ENCODE data around the gene PTPRN. TPM values are rescaled to one million over a fixed set of nuclear protein-coding genes. Genes with fewer than 3 reads are reported as not detected.
"Not testable (repeated sequence)": the region's sequence is repeated elsewhere in the genome, so short reads cannot be mapped to it uniquely, and the experiment has no call there.

The PTPRN gene
- total RNA-seq, 1 experiment from 2014 or later: not detected

DNA sequence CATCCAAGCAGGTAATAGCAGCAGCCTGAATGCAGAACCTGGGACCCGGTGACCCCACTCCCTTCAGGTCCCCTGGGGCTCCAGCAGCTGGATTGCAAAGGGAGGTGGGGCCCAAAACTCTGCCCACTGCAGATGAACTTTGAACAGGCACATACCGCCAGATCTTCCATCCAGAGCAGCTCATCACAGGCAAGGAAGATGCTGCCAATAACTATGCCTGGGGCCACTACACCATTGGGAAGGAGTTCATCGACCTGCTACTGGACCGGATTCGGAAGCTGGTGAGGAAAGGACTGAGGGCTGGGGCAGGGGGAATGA lies 39.2 kb downstream of the PTPRN start:
- no peak for DNase-seq (ENCODE audit: low spot score)

DNA sequence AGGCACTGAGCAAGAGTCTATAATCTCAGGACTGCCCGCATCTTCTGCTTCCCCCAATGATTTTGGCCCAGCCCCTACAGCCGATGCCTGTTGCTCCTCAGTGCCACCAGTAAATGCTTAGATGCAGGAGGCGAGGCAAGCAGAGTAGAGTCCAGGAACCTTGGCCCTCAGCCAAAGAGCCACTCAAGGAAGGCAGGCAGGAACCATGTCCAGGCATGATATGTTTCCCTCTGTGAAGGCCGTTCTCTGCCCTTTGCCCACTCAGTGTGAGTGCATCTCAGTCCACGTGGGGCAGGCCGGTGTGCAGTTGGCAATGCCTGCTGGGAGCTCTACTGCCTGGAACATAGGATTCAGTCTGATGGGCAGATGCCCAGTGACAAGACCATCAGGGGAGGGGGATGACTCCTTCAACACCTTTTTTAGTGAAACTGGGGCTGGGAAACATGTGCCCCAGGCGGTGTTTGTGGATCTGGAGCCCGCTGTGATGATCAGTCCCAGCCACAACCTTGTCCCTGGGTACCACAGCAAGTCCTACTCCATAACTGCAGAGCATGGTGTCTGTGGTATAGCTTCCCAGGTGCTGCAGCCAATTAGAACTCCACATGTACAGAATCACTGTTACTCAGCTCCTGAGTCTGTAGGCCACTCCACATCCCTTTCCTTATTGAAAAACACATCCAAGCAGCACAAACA lies 39.7 kb downstream of the PTPRN start:
- DNase-seq (ENCODE audit: low spot score): peak; percentile 52

DNA sequence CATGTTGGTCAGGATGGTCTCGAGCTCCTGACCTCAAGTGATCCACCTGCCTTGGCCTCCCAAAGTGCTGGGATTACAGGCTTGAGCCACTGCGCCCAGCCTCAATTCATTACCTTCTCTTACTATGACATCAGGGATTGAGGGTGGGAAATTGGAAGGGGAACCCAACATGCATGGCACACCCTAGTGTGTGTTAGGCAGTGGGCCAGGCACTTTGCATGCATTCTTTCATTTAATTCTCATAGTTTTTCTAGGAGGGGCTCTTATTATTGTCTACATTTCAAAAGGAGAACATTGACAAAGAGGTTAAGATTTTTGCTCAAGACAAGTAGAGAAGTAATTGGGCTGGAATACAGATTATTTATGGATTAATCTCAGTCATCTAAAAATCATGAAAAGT lies 40.9 kb downstream of the PTPRN start:
- DNase-seq (ENCODE audit: low spot score): no peak

DNA sequence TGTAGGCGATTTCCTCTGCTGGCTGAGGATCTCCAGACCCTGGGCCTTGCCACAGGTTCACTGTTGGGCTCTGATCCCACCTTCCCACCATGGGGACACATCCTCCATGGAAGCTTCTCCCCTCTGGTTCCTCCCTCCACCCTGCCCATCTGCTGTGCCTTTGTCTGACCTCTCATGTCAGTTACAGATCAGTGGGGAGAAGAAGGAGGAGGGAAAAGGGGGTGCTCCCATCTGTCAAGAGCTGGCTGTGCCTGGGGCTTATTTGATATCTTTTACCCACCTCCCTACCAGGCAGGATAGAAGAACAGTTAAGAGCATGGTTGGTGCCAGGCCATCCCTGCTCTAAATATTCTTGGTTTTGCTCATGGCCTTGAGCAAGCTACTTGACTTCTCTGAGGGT lies 42.3 kb downstream of the PTPRN start:
- DNase-seq (ENCODE audit: low spot score): no peak

DNA sequence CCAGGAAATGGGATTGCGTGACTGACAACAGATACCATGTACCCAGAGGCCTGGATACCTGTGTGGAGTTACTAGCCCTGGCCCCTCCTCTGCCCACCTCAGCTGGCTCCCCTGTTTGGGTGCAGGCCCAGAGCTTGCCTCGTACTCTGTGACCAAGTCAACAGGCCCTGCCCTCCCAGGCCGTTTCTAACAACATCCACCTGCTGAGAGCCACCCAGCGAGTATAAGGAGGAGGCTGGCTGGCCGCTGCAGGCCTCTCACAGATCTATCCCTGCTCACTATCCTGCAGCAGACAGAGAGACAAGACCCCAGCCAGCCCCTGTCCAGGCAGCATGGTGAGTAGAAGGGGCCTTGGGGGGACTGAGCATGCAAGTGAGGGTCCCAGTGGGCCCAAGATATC lies 43.0 kb downstream of the PTPRN start:
- no peak for DNase-seq (ENCODE audit: low spot score)

DNA sequence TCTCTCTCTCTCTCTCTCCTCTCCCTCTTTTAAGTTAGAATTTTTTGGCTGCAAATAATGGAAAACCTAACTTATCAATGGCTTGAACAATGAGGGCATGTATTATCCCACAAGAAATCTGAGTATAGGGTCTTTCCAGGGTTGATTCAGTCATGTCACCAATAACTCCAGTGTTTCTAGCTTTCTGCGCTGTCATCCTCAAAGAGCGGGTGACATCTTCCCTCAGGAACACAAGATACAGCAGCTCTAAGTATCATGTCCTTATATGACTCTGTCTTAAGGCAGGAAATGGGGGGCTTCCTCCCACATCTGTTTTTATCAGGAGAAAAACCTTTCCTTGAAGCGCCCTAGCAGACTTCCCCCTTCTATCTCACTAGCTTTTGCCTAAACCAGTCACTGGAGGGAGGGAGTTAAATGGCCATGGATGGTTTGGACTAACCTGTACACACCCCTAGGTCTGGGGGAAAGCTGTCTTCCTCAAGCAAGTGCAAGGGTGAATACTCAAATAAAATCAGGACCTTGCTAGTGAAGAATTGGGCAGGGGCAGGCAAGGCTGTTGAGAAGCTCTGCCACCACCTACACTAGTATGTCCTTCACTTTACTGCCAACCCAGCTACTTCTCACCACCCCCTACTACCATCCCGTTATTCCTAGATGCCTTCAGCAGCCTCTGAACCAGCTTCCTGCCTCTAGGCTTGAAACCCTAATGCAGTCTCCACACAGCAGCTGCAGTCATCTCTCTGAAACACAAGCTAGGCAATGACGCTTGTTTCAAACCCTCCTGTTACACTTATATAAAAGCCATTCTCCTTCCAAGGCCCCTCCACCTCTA lies 48.0 kb downstream of the PTPRN start:
- DNase-seq (ENCODE audit: low spot score): no peak

DNA sequence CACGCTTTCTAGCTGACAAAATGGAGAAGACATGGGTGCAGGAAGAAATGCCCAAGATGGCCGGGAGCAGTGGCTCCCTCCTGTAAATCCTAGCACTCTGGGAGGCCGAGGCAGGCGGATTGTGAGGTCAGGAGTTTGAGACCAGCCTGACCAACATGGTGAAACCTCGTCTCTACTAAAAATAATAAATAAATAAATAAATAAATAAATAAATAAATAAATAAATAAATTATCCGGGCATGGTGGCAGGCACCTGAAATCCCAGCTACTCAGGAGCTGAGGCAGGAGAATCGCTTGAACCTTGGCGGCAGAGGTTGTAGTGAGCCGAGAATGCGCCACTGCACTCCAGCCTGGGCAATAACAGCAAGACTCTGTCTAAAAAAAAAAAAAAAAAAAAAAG lies 50.3 kb downstream of the PTPRN start:
- not testable (repeated sequence) for DNase-seq (ENCODE audit: low spot score)

DNA sequence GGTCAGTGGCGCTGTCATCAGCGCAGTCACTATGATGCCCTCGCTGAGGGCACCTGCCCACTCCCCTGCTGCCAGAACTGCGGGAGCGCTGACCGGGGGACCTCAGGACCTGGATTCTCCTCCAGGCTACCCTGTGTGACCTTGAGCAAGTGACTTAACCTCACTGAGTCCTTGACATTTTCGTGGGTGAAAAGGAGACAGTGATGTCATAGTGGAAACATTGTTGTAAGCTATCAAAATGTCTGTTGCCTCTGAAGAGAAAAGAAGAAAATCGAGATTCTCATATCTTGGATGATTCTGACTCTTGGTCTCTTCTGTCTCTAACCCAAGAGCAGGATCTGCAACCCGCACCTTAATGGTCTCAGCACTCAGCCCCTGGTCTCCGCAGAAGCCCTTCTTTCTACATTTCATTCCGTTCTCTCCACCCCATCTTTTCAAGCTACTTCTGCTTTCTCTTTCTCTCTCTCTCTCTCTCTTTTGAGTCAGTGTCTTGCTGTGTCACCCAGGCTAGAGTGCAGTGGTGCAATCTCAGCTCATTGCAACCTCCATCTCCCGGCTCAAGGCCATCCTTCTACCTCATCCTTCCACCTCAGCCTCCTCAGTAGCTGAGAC lies 54.5 kb downstream of the PTPRN start:
- DNase-seq (ENCODE audit: low spot score): no peak

DNA sequence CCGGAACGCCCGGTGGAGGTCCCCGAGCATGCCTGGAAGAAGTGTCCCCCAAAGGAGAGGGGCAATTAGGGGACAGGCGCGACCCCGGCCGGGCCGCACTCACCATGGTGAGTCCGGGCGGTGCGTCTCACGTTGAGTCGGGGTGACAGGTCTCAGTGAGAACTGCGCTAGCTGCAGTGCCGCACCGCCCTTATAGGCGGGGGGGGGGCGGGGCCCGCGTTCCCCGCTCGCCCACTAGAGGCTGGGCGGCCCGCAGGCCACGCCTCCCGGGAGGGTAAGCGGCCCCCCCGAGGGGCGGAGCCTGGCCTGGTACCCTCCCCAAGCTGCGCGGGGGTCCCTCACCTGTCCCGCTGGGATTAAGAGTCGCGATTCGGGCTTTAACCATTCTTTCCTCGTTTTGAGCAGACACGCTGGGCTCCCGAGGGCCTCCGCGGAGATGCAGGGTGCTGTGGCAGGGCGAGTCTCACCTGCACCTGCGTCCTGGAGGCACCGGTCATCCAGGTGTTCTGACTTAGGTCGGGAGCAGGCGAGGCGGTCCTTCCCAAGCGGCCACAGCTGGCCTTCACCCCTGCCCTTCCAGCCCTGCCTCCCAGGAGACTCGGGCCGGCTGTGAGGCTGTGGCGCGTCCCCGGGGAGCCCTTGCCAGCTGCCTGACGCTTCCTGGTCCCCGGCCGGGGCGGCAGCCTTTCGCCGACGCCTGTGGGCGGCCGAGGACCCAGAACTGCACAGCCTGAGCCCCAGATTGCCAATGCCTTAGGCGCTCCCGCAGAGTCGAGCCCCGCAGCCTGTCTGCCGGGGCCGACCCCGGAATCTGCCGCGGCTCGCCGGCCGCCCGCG lies 55.2 kb downstream of the PTPRN start, which contains the start of gene TUBA4A:
TSS of gene TUBA4A (minus strand) at position 166 of the 837 bp plus-strand sequence. CDS start at position 106, 60 bp downstream.
- peak; percentile 91 for DNase-seq (ENCODE audit: low spot score)

DNA sequence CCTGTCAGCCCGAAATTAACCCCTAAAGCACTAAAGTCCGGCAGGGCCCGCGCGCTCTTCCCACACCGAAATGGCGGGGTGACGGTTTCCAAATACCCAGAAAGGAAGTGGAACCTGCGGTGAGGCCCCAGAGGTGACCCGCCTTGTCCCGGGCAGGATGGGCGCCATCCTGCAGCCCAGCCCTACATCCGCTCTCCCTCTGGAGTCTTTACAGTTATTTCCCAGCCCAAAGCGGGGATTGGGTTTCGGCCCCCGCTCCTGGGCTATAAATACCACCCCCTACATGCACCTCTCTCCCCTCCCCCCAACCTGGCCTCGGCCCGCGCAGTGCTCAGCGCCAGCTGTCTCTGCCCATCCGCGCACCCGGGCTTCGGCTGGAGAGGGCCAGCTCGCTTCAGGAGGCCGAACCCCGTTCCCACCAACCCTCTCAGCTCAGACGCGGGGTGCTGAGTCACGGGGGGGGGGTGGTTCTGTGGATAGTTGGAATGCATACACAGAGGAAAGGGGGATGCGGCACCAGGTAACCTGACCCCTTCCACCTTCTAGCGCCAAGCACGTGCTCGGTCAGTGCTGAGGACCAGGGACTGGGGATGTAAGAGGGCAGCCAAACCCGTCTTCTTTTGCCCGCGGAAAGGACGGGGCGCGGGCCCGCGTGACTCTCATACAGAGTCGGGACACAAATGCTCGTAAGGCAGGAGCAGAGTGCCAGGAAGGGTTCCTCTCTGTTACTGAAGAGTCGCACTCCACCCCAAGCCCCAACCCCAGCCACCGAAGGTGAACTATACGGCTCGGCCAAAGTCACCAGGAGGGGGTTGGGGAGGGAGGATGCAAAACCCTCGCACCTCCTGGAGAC lies 56.1 kb downstream of the PTPRN start, which contains the start of gene TUBA4B:
TSS of gene TUBA4B (plus strand) at position 344 of the 853 bp plus-strand sequence. CDS start at position 509, 165 bp downstream.
- DNase-seq (ENCODE audit: low spot score): peak; percentile 36

DNA sequence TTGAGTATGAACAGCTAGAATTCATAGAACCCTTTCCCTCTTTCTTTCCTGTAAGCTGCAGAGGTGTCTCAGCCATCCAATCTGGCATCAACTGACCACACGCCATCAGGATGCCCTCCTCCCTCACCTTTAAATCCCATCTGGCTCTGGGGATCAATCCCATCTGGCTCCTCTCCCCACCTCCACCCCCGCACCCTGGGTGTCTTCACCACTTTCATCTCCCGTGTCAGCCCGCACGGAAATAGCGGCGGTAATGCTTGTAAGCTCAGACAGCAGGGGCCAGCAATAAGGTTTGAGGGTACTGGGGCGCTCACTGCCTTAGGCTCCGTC lies 56.7 kb downstream of the PTPRN start:
- no peak for DNase-seq (ENCODE audit: low spot score)

DNA sequence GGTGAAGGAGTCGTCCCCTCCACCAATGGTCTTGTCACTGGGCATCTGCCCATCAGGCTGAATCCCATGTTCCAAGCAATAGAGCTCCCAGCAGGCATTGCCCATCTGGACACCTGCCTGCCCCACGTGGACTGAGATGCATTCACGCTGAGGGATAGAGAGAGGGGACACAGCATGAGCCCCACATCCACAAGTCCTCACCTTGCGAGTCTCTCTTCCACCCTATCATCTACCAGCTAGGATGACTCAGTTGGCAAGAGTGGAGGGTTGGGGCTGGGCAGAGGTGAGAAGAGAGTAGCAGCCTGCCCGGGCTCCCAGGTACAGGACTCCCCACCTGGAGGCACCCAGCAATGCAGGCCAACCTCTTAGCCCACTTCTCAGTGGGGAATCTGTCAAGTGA lies 57.1 kb downstream of the PTPRN start:
- no peak for DNase-seq (ENCODE audit: low spot score)

DNA sequence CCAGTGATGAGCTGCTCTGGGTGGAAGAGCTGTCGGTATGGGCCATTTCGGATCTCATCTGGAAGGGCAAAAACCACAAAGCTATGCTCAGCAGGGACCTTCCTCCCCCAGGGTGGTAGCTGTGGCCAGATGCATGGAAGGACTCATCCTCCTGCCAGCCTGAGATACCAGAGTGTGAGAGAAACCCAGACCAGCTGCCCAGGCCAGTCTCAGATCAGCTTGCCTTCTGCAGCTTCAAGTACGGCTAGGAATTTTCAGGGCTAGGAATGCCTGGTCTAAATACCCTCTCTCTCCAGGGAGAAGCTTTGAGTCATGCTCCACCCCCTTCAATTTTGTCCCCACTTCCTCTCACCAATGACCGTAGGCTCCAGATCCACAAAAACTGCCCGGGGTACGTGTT lies 57.5 kb downstream of the PTPRN start:
- DNase-seq (ENCODE audit: low spot score): no peak

DNA sequence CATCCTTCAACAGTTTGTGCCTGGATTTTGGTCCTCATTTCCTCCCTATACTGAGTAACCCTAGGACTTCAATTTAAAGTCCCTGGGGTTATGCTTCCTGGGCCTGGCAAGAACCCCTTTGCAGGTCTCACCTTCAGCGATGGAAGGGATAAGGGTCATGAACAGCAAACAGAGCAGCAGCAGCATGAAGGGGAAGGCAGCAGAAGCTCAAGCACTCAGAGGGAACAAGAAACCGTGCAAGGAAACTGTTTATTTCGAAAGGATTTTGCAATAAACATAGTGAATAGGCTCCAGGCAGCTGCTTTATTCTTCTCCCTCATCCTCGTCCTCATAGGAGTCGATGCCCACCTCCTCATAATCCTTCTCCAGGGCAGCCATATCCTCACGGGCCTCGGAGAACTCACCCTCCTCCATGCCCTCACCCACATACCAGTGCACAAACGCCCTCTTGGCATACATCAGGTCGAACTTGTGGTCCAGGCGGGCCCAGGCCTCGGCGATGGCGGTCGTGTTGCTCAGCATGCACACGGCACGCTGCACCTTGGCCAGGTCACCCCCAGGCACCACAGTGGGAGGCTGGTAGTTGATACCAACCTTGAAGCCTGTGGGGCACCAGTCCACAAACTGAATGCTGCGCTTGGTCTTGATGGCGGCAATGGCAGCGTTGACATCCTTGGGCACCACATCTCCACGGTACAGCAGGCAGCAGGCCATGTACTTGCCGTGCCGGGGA lies 59.0 kb downstream of the PTPRN start:
- DNase-seq (ENCODE audit: low spot score): no peak

DNA sequence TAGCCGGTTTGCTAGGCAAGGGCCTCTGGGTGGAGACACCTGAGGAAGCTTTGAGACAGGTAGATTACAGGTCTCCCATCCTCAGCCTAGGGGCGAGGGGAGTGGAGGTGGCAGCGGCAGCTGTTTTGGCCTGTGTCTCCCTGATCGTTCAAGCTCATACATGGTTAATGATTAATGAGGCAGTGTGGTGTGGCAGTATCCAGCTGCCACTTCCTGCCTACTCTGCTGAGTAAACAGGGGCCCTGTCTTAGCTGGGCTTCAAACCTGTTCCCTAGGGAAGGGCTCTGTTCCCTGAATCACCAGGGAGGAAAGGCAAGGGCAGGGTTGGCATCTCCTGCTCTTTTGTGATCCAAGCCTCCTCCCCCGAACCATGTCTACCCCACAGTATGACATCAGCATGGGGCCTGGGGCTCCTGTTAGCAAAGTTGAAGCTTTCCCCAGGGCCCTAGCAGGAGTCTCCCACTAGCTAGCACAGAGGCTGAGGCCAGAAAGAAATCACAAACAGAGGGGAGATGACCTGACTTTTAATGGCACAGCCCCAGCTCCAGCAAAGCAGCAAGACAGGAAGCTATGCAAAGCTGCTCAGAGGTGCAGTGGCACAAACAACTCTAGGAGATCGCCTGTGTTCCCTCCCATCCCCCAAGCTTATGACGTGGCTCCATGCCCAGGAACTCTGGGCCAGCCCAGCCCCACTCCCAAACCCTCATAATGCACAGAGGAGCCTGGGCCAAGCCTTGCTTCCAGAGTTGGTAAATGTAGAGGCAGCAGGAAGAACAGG lies 59.8 kb downstream of the PTPRN start:
- peak; percentile 89 for DNase-seq (ENCODE audit: low spot score)

DNA sequence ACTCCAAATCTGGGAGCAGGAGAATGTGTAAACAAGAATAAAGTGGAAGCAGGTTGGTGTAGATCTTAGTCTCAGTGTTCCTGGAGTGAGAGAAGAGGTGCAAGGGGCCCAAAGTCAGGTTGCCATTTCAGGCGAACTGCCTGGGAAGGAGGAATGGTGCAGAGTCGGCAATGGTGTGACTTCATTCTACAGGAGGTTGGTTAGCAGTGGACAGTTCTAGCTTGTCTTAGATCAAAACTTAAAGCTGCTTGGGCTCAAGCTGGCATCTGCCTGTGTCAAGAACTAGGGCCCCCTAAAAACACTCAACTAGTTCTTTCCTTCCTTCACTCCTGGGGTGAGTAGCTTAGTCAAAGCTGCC lies 60.4 kb downstream of the PTPRN start:
- no peak for DNase-seq (ENCODE audit: low spot score)

DNA sequence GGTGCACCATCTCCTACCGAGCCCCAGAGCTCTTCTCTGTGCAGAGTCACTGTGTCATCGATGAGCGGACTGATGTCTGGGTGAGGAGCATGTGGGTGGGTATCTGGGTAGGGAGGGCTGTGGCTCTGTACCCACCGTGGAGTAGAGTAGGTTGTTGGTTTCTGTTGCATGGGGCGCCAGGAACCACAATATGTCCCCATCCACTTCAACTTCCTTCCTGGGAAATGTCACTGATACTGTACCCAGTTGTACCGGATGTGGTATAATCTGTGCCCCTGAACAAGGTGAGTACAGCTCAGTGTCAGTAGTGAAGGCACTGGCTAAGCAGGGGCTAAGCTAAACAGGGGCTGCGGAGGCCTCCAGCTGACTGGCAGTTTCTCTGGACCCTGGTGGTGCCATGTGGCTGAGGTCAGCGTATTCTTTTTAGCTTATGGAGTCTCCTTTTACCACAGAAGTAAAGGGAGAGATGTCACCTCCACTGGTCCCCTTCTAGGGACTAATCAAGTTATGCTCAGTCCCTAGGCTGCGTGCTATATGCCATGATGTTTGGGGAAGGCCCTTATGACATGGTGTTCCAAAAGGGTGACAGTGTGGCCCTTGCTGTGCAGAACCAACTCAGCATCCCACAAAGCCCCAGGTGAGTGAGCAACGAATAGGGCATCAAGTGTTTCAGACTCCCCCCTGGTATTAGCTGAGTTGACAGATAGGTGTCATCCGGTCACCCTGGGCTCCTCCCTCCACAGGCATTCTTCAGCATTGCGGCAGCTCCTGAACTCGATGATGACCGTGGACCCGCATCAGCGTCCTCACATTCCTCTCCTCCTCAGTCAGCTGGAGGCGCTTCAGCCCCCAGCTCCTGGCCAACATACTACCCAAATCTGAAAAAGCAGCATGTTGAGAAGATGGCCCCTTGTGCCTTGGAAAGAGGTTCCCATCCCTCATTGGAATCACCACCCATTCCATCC lies 61.2 kb downstream of the PTPRN start:
- no peak for DNase-seq (ENCODE audit: low spot score)

DNA sequence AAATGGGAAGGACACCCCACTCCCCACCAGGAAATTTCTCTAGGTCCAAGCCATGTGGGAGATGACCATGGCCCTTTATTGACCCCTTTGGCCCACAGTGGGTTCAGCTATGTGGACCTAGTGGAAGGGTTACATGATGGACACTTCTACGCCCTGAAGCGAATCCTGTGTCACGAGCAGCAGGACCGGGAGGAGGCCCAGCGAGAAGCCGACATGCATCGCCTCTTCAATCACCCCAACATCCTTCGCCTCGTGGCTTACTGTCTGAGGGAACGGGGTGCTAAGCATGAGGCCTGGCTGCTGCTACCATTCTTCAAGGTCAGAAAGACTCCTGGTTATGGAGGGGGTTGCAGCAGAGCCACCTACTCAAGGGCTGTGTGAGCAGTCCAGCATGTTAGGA lies 62.6 kb downstream of the PTPRN start:
- no peak for DNase-seq (ENCODE audit: low spot score)
